Measurements from ENCODE around the gene ASGR1. TPM values are rescaled to one million over a fixed set of nuclear protein-coding genes. Genes with fewer than 3 reads are reported as not detected.

ASGR1 gene
- total and polyA plus RNA-seq, 10 donors: 1.3 to 10.2 (median 3.8) TPM

GRCh38 chr17:7191571-7192270, 12.6 kb upstream of the ASGR1 start:
- peaks cover 0 to 68% (median 26%) of the 10 kb centered on the region in 6 donors for H3K36me3 ChIP-seq
- H3K9me3 ChIP-seq: no peaks in the 10 kb centered on the region
- no peaks in the 10 kb centered on the region for H3K27me3 ChIP-seq (replicated peaks in 1 of 7)
- no peak overlapping the region for H3K27ac ChIP-seq
- intact Hi-C loops (cut with DNase I; ENCODE audit: low total_unique reads): no loop called here
- no peak overlapping the region for H3K4me3 ChIP-seq
- TF ChIP-seq CTCF (IDR thresholded peaks at IDR 0.05 in 8 of 11, conservative IDR thresholded peaks at IDR 0.05 in 3 of 11) (no peak), POLR2AphosphoS5 (IDR thresholded peaks at IDR 0.05) (no peak), POLR2A (IDR thresholded peaks at IDR 0.05) (no peak)
- peaks cover 0 to 10% (median 0%) of the 10 kb centered on the region in 6 donors for H3K4me1 ChIP-seq
- no peak for DNase-seq
- 71 to 86% (median 81%) methylated on average over 26 of the region's 26 CpGs for WGBS, 5 donors

GRCh38 chr17:7191069-7191468, 11.9 kb upstream of the ASGR1 start:
- Histone ChIP-seq H3K27me3 (replicated peaks in 1 of 7) (no peaks in the 10 kb centered on the region), H3K27ac (no peak overlapping the region), H3K9me3 (no peaks in the 10 kb centered on the region), H3K36me3 (peaks cover 0 to 62% (median 20%) of the 10 kb centered on the region in 6 donors), H3K4me3 (no peak overlapping the region), H3K4me1 (peaks cover 0 to 13% (median 2%) of the 10 kb centered on the region in 6 donors)
- intact Hi-C loops (cut with DNase I; ENCODE audit: low total_unique reads): no loop called here
- WGBS, 5 donors: 92 to 99% (median 95%) methylated on average over 10 to 12 of the region's 12 CpGs
- DNase-seq: no peak
- no peak for TF ChIP-seq POLR2A (IDR thresholded peaks at IDR 0.05)
- no peak for TF ChIP-seq CTCF (IDR thresholded peaks at IDR 0.05 in 8 of 11, conservative IDR thresholded peaks at IDR 0.05 in 3 of 11)
- TF ChIP-seq POLR2AphosphoS5 (IDR thresholded peaks at IDR 0.05): no peak

GRCh38 chr17:7190276-7190917, 11.2 kb upstream of the ASGR1 start:
- no peak overlapping the region for H3K27ac ChIP-seq
- 78 to 92% (median 89%) methylated on average over 10 to 14 of the region's 14 CpGs for WGBS, 5 donors
- H3K9me3 ChIP-seq: no peaks in the 10 kb centered on the region
- peaks cover 0 to 55% (median 14%) of the 10 kb centered on the region in 6 donors for H3K36me3 ChIP-seq
- no peaks in the 10 kb centered on the region for H3K27me3 ChIP-seq (replicated peaks in 1 of 7)
- intact Hi-C loops (cut with DNase I; ENCODE audit: low total_unique reads): no loop called here
- TF ChIP-seq CTCF (IDR thresholded peaks at IDR 0.05 in 8 of 11, conservative IDR thresholded peaks at IDR 0.05 in 3 of 11) (no peak), POLR2AphosphoS5 (IDR thresholded peaks at IDR 0.05) (no peak), POLR2A (IDR thresholded peaks at IDR 0.05) (no peak)
- no peak for DNase-seq
- no peak overlapping the region for H3K4me3 ChIP-seq
- H3K4me1 ChIP-seq: peaks cover 0 to 13% (median 2%) of the 10 kb centered on the region in 6 donors

DNA sequence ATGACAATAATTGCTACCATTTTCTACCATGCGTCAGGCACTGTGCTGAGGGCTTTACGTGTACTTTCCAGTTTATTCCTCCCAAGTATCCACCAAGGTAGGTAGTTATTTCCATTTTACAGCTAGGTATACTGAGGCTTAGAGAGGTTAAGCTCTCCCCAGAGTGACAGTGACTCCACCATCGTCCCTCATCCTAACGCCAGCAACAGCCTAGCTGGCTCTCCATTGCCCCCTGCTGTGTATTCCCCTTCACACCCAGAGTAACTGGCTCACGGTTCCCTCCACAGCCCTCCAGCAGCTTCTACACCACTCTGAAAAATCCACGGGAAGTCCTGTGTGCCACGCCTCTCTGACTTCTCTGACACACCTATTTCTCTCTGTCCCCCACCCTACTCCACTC, 7.1 kb upstream of the ASGR1 start:
- intact Hi-C loops (cut with DNase I; ENCODE audit: low total_unique reads): no loop called here
- H3K4me1 ChIP-seq: peaks cover 0 to 5% (median 0%) of the 10 kb centered on the region in 6 donors
- 52 to 74% (median 56%) methylated on average over 7 of the region's 7 CpGs for WGBS, 5 donors
- DNase-seq: no peak
- H3K9me3 ChIP-seq: no peaks in the 10 kb centered on the region
- H3K4me3 ChIP-seq: no peak overlapping the region
- no peaks in the 10 kb centered on the region for H3K27me3 ChIP-seq (replicated peaks in 1 of 7)
- no peak for TF ChIP-seq POLR2A (IDR thresholded peaks at IDR 0.05)
- TF ChIP-seq CTCF (IDR thresholded peaks at IDR 0.05 in 8 of 11, conservative IDR thresholded peaks at IDR 0.05 in 3 of 11): no peak
- no peak for TF ChIP-seq POLR2AphosphoS5 (IDR thresholded peaks at IDR 0.05)
- no peak overlapping the region for H3K27ac ChIP-seq
- peaks cover 0 to 13% (median 0%) of the 10 kb centered on the region in 6 donors for H3K36me3 ChIP-seq

Data from spleen (tissue), 11 donors.